GM12873 (cell line): ENCODE measurements around the gene DOK1.

Source experiments
- TF ChIP-seq, protein P1 (sequence below): IDR thresholded peaks from 2 replicates; pipeline ENCODE4 v1.5.1; 2012; ENCODE audit warnings: low read depth, mild to moderate bottlenecking, moderate library complexity, low read length, control low read depth; ENCODE audit not compliant: insufficient read depth; ENCODE audit errors: missing control alignments

Gene DOK1

GRCh38 chr2:74603282-74604000, 48.9 kb downstream of the DOK1 start:
- TF ChIP-seq, protein P1, sequence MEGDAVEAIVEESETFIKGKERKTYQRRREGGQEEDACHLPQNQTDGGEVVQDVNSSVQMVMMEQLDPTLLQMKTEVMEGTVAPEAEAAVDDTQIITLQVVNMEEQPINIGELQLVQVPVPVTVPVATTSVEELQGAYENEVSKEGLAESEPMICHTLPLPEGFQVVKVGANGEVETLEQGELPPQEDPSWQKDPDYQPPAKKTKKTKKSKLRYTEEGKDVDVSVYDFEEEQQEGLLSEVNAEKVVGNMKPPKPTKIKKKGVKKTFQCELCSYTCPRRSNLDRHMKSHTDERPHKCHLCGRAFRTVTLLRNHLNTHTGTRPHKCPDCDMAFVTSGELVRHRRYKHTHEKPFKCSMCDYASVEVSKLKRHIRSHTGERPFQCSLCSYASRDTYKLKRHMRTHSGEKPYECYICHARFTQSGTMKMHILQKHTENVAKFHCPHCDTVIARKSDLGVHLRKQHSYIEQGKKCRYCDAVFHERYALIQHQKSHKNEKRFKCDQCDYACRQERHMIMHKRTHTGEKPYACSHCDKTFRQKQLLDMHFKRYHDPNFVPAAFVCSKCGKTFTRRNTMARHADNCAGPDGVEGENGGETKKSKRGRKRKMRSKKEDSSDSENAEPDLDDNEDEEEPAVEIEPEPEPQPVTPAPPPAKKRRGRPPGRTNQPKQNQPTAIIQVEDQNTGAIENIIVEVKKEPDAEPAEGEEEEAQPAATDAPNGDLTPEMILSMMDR, result no peak

GRCh38 chr2:74606927-74607326, 52.4 kb downstream of the DOK1 start:
- TF ChIP-seq, protein P1, result no peak
